Breast epithelium (tissue), 3 donors: ENCODE data around the gene CACNA2D1.

Experiments used
- POLR2A ChIP-seq: fragments of 450-650 bp; IDR thresholded peaks from one replicate; pipeline ENCODE4 v1.6.1; 2016; ENCODE audit warnings: antibody characterized with exemption, mild to moderate bottlenecking, moderate library complexity
- TF ChIP-seq, protein P1 (sequence below), 3 donors: fragments of 450-650 bp; IDR thresholded peaks; one replicate each; pipeline ENCODE4 v1.5.1; 2016 to 2017; ENCODE audit warnings: antibody characterized with exemption in 3 of 3, mild to moderate bottlenecking in 3 of 3, moderate library complexity in 3 of 3

DNA sequence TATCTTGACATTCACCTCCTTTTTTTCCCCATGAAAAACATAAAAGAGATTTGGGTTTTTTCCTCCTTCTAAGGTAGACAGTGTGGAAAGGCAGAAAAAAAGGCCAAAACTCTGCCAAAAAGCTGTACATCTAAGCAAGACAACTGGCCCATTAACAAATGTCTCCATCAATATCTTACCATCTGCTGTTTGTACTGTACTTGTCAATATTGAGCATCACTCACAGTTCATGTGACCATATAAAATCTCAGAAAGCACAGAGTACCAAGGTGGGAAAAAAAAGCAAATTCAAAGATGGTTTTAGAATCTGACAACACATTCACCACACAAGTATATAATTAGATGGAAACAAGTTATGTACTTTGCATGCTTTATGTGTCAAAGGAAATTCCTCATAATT, 52.6 kb downstream of the CACNA2D1 start:
- TF ChIP-seq, protein P1, sequence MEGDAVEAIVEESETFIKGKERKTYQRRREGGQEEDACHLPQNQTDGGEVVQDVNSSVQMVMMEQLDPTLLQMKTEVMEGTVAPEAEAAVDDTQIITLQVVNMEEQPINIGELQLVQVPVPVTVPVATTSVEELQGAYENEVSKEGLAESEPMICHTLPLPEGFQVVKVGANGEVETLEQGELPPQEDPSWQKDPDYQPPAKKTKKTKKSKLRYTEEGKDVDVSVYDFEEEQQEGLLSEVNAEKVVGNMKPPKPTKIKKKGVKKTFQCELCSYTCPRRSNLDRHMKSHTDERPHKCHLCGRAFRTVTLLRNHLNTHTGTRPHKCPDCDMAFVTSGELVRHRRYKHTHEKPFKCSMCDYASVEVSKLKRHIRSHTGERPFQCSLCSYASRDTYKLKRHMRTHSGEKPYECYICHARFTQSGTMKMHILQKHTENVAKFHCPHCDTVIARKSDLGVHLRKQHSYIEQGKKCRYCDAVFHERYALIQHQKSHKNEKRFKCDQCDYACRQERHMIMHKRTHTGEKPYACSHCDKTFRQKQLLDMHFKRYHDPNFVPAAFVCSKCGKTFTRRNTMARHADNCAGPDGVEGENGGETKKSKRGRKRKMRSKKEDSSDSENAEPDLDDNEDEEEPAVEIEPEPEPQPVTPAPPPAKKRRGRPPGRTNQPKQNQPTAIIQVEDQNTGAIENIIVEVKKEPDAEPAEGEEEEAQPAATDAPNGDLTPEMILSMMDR (IDR thresholded peaks at IDR 0.05), result no peak
- TF ChIP-seq POLR2A, result no peak
